KMS-11 (cell line): ENCODE measurements around the gene EDARADD.

Experiments
- H2AFZ ChIP-seq: fragments of 200-600 bp; sonication (generic); 2 replicates; pipeline ENCODE4 v1.6.1; 2016; ENCODE audit warnings: antibody characterized with exemption, mixed run types, low read depth
- H3K27ac ChIP-seq: fragments of 200-600 bp; sonication (generic); 2 replicates; pipeline ENCODE4 v1.6.1; 2016; ENCODE audit warnings: mild to moderate bottlenecking, mixed run types
- H3K27me3 ChIP-seq: fragments of 200-600 bp; sonication (generic); 2 replicates; pipeline ENCODE4 v1.6.1; 2017; ENCODE audit warnings: mild to moderate bottlenecking, low read depth, mixed run types, moderate library complexity; ENCODE audit not compliant: insufficient read depth
- H3K36me3 ChIP-seq: fragments of 200-600 bp; sonication (generic); 2 replicates; pipeline ENCODE4 v1.6.1; 2017; ENCODE audit warnings: mild to moderate bottlenecking, mixed run types; ENCODE audit not compliant: insufficient read depth
- H3K4me1 ChIP-seq: fragments of 200-600 bp; sonication (generic); 2 replicates; pipeline ENCODE4 v1.6.1; 2016; ENCODE audit warnings: mild to moderate bottlenecking, low read depth, mixed run types; ENCODE audit not compliant: poor library complexity, severe bottlenecking
- H3K4me2 ChIP-seq: fragments of 200-600 bp; sonication (generic); 2 replicates; pipeline ENCODE4 v1.7.0; 2016; ENCODE audit warnings: mild to moderate bottlenecking, mixed run types
- H3K4me3 ChIP-seq: fragments of 200-600 bp; sonication (generic); IDR thresholded peaks from 2 replicates; pipeline ENCODE4 v1.6.1; 2017; ENCODE audit warnings: low read depth, low read length, mixed read lengths; ENCODE audit not compliant: insufficient read depth
- H3K79me2 ChIP-seq: fragments of 200-600 bp; sonication (generic); 2 replicates; pipeline ENCODE4 v1.6.1; 2016; ENCODE audit warnings: low read depth, mixed run types; ENCODE audit not compliant: insufficient read depth
- H3K9ac ChIP-seq: fragments of 200-600 bp; sonication (generic); 2 replicates; pipeline ENCODE4 v1.6.1; 2016; ENCODE audit warnings: mild to moderate bottlenecking, mixed run types
- H4K20me1 ChIP-seq: fragments of 200-600 bp; sonication (generic); 2 replicates; pipeline ENCODE4 v1.6.1; 2016; ENCODE audit warnings: mild to moderate bottlenecking, mixed run types; ENCODE audit not compliant: insufficient read depth
- CTCF ChIP-seq: fragments of 200-600 bp; sonication (generic); conservative IDR thresholded peaks from 2 replicates; pipeline ENCODE4 v1.6.1; 2017; ENCODE audit warnings: low read depth, mild to moderate bottlenecking, antibody characterized with exemption, low read length, moderate library complexity, mixed read lengths

EDARADD gene

DNA sequence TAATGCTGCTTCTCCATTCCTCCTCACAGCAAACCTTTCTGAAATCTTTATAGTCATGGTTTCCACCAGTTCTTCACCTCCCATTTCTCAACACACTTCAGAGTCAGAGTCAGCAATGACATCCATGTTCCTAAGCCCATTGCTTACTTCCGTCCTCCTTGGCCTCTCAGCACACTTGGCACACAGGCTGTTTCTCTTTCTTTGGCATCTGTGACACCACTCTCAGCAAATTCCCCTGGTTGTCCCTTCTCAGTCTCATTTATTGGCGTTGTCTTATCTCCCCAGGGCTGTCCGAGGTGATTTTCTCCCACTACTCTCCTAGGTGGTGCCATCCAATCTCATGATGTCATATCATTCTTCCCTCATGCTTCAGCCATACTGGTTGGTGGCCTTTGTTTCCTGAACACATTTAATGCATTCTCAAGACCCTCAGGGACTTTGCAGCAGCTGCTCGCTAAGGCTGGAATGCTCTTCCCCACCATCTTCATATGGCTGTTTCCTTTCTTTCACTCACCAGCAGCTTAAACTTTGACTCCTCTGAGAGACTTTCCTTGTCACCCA, 126.4 kb downstream of the EDARADD start:
- Histone ChIP-seq H3K4me2 (no peak overlapping the region), H4K20me1 (no peaks in the 10 kb centered on the region), H3K27ac (no peak overlapping the region), H3K9ac (no peak overlapping the region), H2AFZ (no peak overlapping the region), H3K4me3 (no peak overlapping the region), H3K27me3 (no peaks in the 10 kb centered on the region), H3K79me2 (no peaks in the 10 kb centered on the region), H3K4me1 (no peaks in the 10 kb centered on the region), H3K36me3 (no peaks in the 10 kb centered on the region)
- TF ChIP-seq CTCF = no peak

DNA sequence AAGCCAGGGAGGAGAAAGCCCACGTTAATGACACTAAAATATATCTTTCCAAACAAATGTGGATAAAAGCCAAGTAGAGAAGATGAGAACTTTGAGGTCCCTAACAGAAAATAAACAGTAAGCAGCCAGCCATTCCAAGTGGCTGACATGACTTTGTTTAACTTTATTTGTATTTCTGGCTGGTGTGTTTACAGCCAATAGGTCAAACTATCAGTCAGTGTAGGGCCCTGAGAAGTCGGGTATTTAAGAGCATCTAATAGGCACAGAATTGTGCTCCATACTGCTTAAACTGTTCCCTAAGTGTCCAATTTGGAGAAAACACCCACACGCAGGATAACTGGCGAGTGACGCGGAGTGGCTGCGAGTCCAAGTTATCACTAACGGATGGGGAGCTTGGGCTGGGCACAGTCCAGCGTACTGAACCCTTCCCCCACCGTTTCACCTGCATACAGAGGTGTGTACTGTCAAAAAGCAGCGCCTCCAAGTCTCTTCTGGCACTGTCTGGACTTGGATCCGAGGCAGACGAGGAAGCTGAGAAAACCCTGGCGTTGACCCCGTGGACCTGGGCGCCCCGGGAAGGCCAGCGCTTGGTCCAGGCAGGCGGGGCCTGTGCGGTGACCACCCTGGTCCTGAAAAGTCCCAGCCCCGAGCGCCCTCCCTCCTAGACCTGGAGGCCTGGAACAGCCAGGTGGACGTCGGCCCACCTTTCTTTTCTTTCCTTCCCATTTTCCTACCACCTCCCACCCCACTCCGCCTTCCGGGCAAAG, 129.0 kb downstream of the EDARADD start:
- Histone ChIP-seq H3K79me2 (no peaks in the 10 kb centered on the region), H3K36me3 (no peaks in the 10 kb centered on the region), H3K4me3 (no peak overlapping the region), H2AFZ (no peak overlapping the region), H3K9ac (no peak overlapping the region), H3K27me3 (no peaks in the 10 kb centered on the region), H3K4me2 (no peak overlapping the region), H4K20me1 (no peaks in the 10 kb centered on the region), H3K4me1 (no peaks in the 10 kb centered on the region), H3K27ac (no peak overlapping the region)
- no peak for TF ChIP-seq CTCF

- Histone ChIP-seq H3K27ac (no peak within 1 kb of the TSS), H2AFZ (peak within 1 kb of the TSS; percentile 95), H3K4me2 (peak within 1 kb of the TSS; percentile 77), H3K9ac (peak within 1 kb of the TSS; percentile 26; the same call in 1 of the 2 replicates), H3K36me3 (no peaks in the 10 kb centered on the region), H3K27me3 (no peaks in the 10 kb centered on the region), H4K20me1 (no peaks in the 10 kb centered on the region), H3K4me3 (peak within 1 kb of the TSS; percentile 75), H3K4me1 (no peaks in the 10 kb centered on the region), H3K79me2 (no peaks in the 10 kb centered on the region)
- TF ChIP-seq CTCF = no peak
Measured at GRCh38 chr1:236523704-236524141, 129.6 kb downstream of the EDARADD start, which contains the start of gene LGALS8. TSS of gene LGALS8 (plus strand) at chr1:236523982. CDS start at chr1:236526071, 2,089 bp downstream.

GRCh38 chr1:236524142-236524894, 130.2 kb downstream of the EDARADD start:
- Histone ChIP-seq H3K27ac (no peak overlapping the region), H2AFZ (peak overlapping the region; percentile 95), H3K9ac (peak overlapping the region; percentile 26; the same call in 1 of the 2 replicates), H4K20me1 (no peaks in the 10 kb centered on the region), H3K4me1 (no peaks in the 10 kb centered on the region), H3K27me3 (no peaks in the 10 kb centered on the region), H3K4me2 (peak overlapping the region; percentile 77; the same call in 1 of the 2 replicates), H3K79me2 (no peaks in the 10 kb centered on the region), H3K4me3 (peak overlapping the region; percentile 75), H3K36me3 (no peaks in the 10 kb centered on the region)
- no peak for TF ChIP-seq CTCF
